Measurements from ENCODE around the gene PDE3A. TPM values are rescaled to one million over a fixed set of nuclear protein-coding genes. Genes with fewer than 3 reads are reported as not detected.
"Not testable (repeated sequence)": the region's sequence is repeated elsewhere in the genome, so short reads cannot be mapped to it uniquely, and the experiment has no call there.

The PDE3A gene
- total RNA-seq, 1 donor from 2014 or later = 1.3 TPM

DNA sequence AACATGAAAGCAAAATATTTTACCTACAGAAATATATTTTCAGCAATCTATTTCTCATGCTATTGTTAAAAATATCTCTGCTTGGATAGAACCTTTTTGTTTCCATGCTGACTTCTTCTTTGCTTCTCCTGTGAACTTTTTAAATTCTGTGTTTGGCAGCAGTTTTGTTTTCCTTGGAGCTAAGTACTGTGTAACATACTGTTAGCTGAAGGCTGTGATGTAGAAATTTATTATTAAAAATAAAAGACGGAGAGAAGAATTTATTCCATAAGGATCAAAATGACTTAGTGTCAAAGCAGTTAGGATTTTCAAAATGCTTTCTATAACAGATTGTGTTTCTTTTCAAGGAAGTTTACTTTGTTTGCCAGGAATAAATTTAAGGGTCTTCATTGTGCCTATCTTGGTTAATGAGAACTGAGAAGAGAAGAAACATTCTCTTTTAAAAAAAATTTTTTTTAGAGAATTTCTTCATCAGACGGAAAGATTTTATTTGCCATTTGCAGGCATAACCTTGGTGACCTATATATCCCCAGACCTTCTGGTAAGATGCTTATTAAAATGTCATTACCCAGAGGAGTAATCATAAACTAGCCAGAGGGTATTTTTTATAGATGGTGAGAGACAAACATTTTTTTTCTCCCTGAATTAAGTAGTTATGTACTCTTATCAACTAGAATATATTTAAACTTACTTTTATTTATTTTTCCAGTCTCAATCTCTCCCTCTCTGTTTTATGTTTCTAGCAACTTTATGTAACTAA is 179.7 kb downstream of the PDE3A start:
- peaks cover 4% of the 10 kb centered on the region for H3K9me3 Mint-ChIP-seq (ENCODE audit: unreplicated experiment)
- no peak for DNase-seq

GRCh38 chr12:20548611-20549010 is 180.3 kb downstream of the PDE3A start:
- H3K9me3 Mint-ChIP-seq (ENCODE audit: unreplicated experiment) = peaks cover 4% of the 10 kb centered on the region
- no peak overlapping the region for H3K4me3 Mint-ChIP-seq (ENCODE audit: unreplicated experiment)
- H3K27me3 Mint-ChIP-seq (ENCODE audit: unreplicated experiment) = no peaks in the 10 kb centered on the region
- H3K4me1 Mint-ChIP-seq (ENCODE audit: low read depth, unreplicated experiment) = peaks cover 3% of the 10 kb centered on the region
- DNase-seq = no peak
- H3K27ac Mint-ChIP-seq (ENCODE audit: unreplicated experiment) = no peak overlapping the region
- no peaks in the 10 kb centered on the region for H3K36me3 Mint-ChIP-seq (ENCODE audit: unreplicated experiment)
- TF ChIP-seq CTCF (IDR thresholded peaks at IDR 0.05; ENCODE audit: partially characterized antibody, unreplicated experiment) = no peak

More for the DNA sequence above, 179.7 kb downstream of the PDE3A start:
- peaks cover 3% of the 10 kb centered on the region for H3K4me1 Mint-ChIP-seq (ENCODE audit: low read depth, unreplicated experiment)
- H3K36me3 Mint-ChIP-seq (ENCODE audit: unreplicated experiment) = no peaks in the 10 kb centered on the region
- TF ChIP-seq CTCF (IDR thresholded peaks at IDR 0.05; ENCODE audit: partially characterized antibody, unreplicated experiment) = no peak
- H3K27ac Mint-ChIP-seq (ENCODE audit: unreplicated experiment) = no peak overlapping the region
- H3K27me3 Mint-ChIP-seq (ENCODE audit: unreplicated experiment) = no peaks in the 10 kb centered on the region
- H3K4me3 Mint-ChIP-seq (ENCODE audit: unreplicated experiment) = no peak overlapping the region

GRCh38 chr12:20549108-20549719 is 180.9 kb downstream of the PDE3A start:
- Mint-ChIP-seq H3K27me3 (ENCODE audit: unreplicated experiment) (no peaks in the 10 kb centered on the region), H3K9me3 (ENCODE audit: unreplicated experiment) (peaks cover 4% of the 10 kb centered on the region), H3K36me3 (ENCODE audit: unreplicated experiment) (no peaks in the 10 kb centered on the region), H3K4me3 (ENCODE audit: unreplicated experiment) (no peak overlapping the region), H3K4me1 (ENCODE audit: low read depth, unreplicated experiment) (peaks cover 3% of the 10 kb centered on the region), H3K27ac (ENCODE audit: unreplicated experiment) (no peak overlapping the region)
- peak; percentile 65 for TF ChIP-seq CTCF (IDR thresholded peaks at IDR 0.05; ENCODE audit: partially characterized antibody, unreplicated experiment)
- peak; percentile 43 for DNase-seq

GRCh38 chr12:20551742-20552442 is 183.6 kb downstream of the PDE3A start:
- H3K27me3 Mint-ChIP-seq (ENCODE audit: unreplicated experiment); H3K4me1 Mint-ChIP-seq (ENCODE audit: low read depth, unreplicated experiment); H3K4me3 Mint-ChIP-seq (ENCODE audit: unreplicated experiment); H3K9me3 Mint-ChIP-seq (ENCODE audit: unreplicated experiment); DNase-seq; H3K27ac Mint-ChIP-seq (ENCODE audit: unreplicated experiment); H3K36me3 Mint-ChIP-seq (ENCODE audit: unreplicated experiment): not testable (repeated sequence)

- not testable (repeated sequence) for H3K4me3 Mint-ChIP-seq (ENCODE audit: unreplicated experiment); H3K9me3 Mint-ChIP-seq (ENCODE audit: unreplicated experiment); H3K36me3 Mint-ChIP-seq (ENCODE audit: unreplicated experiment); H3K4me1 Mint-ChIP-seq (ENCODE audit: low read depth, unreplicated experiment); H3K27ac Mint-ChIP-seq (ENCODE audit: unreplicated experiment); DNase-seq; H3K27me3 Mint-ChIP-seq (ENCODE audit: unreplicated experiment)
These were observed 184.2 kb downstream of the PDE3A start for GRCh38 chr12:20552586-20552985.

Measured in glutamatergic neuron (in vitro differentiated cells).